Tongue (tissue), 2 donors: Measurements from ENCODE around the gene PRAMEF27. TPM values are rescaled to one million over a fixed set of nuclear protein-coding genes. Genes with fewer than 3 reads are reported as not detected.
"Not testable (repeated sequence)": the region's sequence is repeated elsewhere in the genome, so short reads cannot be mapped to it uniquely, and the experiment has no call there.

Experiments used
- DNase-seq: peaks from one replicate; pipeline ENCODE4 v3.0.0-alpha.2; 2015
- total RNA-seq: library from RNA; depleted of rRNA; stranded (reverse); fragments of >200 nt; gene quantifications from one replicate; pipeline ENCODE4 v1.2.3, GENCODE V29; 2014

The PRAMEF27 gene
- total RNA-seq = not detected

GRCh38 chr1:13056475-13056874, at the start of gene PRAMEF27:
PRAMEF27 (minus strand) TSS chr1:13056575; CDS start chr1:13053659, 2,916 bp downstream.
- DNase-seq = not testable (repeated sequence)

DNA sequence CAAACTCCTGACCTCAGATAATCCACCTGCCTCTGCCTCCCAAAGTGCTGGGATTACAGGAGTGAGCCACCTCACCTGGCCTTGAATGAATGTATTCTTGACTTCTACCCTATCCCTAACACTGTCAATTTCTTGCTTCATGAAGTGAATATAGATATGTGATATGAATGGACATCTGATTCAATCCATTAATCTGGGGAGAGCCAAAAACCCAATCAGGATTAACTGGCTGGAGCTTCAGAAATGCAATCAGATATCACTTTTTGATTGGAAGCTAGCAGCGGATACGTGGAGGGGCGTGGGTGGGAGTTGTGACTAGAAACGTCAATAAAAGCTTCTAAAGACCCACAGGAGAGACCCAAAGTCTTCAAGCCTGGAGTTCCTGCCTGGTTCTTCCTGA, 14.1 kb upstream of the PRAMEF27 start, which contains the start of gene PRAMEF25:
TSS of gene PRAMEF25 (plus strand) at position 301 of the 400 bp plus-strand sequence. CDS start 2,920 bp downstream, outside the sequence.
- not testable (repeated sequence) for DNase-seq

DNA sequence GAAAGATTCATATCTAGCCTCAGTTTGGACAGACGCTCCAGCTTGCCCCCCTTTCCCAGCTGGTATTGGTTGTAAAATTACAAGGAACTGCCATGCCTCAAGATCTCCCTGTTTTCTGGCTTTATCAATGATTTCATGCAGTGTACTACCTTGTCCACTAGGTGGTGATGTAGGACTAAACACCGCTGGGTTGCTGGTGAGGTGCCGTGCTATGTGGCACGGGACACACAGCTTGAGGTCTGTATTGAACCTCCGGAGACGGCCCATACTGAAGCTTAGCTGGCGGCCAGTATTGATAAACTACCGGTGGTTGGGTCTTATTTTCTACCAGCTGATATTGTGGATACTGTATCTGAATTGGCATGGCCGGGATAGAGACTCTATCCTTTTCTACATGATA, 36.5 kb downstream of the PRAMEF27 start:
- not testable (repeated sequence) for DNase-seq

DNA sequence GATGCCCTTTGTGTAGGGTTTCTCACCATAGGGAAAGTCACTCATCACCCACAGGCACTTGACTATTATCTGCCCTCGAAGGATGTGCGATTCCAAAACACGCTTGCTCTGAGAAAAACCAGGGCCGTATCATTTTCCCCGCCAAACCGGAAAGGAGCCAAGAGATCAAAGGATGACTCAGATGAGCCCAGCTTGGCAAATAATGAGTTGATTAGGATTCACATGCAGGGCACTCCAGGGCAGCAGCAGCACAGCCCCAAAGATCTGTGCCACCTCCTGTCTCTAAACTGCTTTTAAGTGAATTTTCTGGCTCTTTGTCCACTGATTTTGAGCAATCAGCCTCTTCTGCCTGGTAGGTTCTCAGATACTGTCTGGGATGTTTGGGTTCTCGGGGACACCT, 44.4 kb downstream of the PRAMEF27 start:
- not testable (repeated sequence) for DNase-seq

DNA sequence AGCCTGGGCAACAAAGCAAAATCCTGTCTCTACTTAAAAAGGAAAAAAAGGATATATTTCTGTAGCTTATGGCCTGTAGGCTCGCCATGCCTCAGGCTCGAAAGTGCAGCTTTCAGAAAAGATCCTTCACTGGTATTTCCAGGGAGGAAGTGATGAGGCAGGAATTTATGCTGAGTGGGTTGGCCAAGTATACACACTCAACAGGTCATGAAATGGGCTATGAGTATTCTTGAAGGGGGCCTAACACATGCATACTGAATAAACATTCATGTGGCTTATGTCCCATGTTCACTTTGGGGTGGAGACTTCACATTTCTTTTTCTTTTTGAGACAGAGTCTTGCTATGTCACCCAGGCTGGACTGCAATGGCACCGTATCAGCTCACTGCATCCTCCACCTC, 47.0 kb downstream of the PRAMEF27 start:
- not testable (repeated sequence) for DNase-seq

GRCh38 chr1:13005732-13006131, 50.6 kb downstream of the PRAMEF27 start:
- not testable (repeated sequence) for DNase-seq

Other genes starting within 250 kb of the PRAMEF27 start
- not detected for gene PRAMEF11, start 225.2 kb downstream of the PRAMEF27 start, total RNA-seq
- not detected for gene HNRNPCL1, start 207.9 kb downstream of the PRAMEF27 start, total RNA-seq
- gene PRAMEF2, start 199.5 kb downstream of the PRAMEF27 start, total RNA-seq = not detected
- gene PRAMEF4, start 170.4 kb downstream of the PRAMEF27 start, total RNA-seq = not detected
- not detected for gene PRAMEF10, start 158.3 kb downstream of the PRAMEF27 start, total RNA-seq
- not detected for gene PRAMEF7, start 140.0 kb downstream of the PRAMEF27 start, total RNA-seq
- gene PRAMEF6, start 109.0 kb downstream of the PRAMEF27 start, total RNA-seq = not detected
- not detected for gene HNRNPCL3, start 4.2 kb upstream of the PRAMEF27 start, total RNA-seq
- gene PRAMEF25, start 14.2 kb upstream of the PRAMEF27 start, total RNA-seq = not detected
- not detected for gene HNRNPCL2, start 60.3 kb upstream of the PRAMEF27 start, total RNA-seq
- not detected for gene PRAMEF26, start 99.4 kb upstream of the PRAMEF27 start, total RNA-seq
- not detected for gene HNRNPCL4, start 109.1 kb upstream of the PRAMEF27 start, total RNA-seq
- gene PRAMEF9, start 115.3 kb upstream of the PRAMEF27 start, total RNA-seq = not detected
- gene PRAMEF13, start 144.8 kb upstream of the PRAMEF27 start, total RNA-seq = not detected
- not detected for gene PRAMEF18, start 169.6 kb upstream of the PRAMEF27 start, total RNA-seq
- gene PRAMEF5, start 197.6 kb upstream of the PRAMEF27 start, total RNA-seq = not detected
- gene PRAMEF8, start 228.6 kb upstream of the PRAMEF27 start, total RNA-seq = not detected
- gene PRAMEF33, start 247.0 kb upstream of the PRAMEF27 start, total RNA-seq = not detected